GM12878 (cell line): ENCODE results near the gene PTPRD.
"Not testable (repeated sequence)": the region's sequence is repeated elsewhere in the genome, so short reads cannot be mapped to it uniquely, and the experiment has no call there.

Source experiments
- RFX5 ChIP-seq: IDR thresholded peaks from 2 replicates; pipeline ENCODE4 v1.6.1; 2011; ENCODE audit warnings: low read depth, low read length, improper control_type of control experiment
- STAT3 ChIP-seq: IDR thresholded peaks from 2 replicates; pipeline ENCODE4 v1.6.1; 2011; ENCODE audit warnings: low read depth, low read length, improper control_type of control experiment
- TF ChIP-seq, protein P1 (sequence below): fragments of 450-650 bp; IDR thresholded peaks from 2 replicates; pipeline ENCODE4 v1.6.1; 2016; ENCODE audit warnings: mild to moderate bottlenecking, moderate library complexity, borderline replicate concordance

DNA sequence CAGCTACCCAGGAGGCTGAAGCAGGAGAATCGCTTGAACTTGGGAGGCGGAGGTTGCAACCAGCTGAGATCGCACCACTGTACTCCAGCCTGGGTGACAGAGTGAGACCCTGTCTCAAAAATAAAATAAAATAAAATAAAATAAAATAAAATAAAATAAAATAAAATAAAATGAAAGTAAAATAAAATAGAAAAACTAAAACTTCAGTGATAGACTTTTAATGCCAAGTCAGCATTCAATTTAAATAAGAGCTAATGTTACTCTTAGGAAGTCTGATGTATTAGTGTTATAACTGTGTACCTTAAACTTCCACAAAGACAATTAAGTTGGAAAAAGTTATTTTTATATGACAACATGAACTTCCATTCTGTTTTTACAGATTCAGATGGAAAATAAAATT lies 1569.0 kb downstream of the PTPRD start:
- TF ChIP-seq STAT3, RFX5: not testable (repeated sequence)
- TF ChIP-seq, protein P1, sequence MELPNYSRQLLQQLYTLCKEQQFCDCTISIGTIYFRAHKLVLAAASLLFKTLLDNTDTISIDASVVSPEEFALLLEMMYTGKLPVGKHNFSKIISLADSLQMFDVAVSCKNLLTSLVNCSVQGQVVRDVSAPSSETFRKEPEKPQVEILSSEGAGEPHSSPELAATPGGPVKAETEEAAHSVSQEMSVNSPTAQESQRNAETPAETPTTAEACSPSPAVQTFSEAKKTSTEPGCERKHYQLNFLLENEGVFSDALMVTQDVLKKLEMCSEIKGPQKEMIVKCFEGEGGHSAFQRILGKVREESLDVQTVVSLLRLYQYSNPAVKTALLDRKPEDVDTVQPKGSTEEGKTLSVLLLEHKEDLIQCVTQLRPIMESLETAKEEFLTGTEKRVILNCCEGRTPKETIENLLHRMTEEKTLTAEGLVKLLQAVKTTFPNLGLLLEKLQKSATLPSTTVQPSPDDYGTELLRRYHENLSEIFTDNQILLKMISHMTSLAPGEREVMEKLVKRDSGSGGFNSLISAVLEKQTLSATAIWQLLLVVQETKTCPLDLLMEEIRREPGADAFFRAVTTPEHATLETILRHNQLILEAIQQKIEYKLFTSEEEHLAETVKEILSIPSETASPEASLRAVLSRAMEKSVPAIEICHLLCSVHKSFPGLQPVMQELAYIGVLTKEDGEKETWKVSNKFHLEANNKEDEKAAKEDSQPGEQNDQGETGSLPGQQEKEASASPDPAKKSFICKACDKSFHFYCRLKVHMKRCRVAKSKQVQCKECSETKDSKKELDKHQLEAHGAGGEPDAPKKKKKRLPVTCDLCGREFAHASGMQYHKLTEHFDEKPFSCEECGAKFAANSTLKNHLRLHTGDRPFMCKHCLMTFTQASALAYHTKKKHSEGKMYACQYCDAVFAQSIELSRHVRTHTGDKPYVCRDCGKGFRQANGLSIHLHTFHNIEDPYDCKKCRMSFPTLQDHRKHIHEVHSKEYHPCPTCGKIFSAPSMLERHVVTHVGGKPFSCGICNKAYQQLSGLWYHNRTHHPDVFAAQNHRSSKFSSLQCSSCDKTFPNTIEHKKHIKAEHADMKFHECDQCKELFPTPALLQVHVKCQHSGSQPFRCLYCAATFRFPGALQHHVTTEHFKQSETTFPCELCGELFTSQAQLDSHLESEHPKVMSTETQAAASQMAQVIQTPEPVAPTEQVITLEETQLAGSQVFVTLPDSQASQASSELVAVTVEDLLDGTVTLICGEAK: not testable (repeated sequence)
